Right kidney (tissue), 1 donor: ENCODE results near the gene USP46.

Source experiments
- DNase-seq: peaks from one replicate; pipeline ENCODE4 v3.0.0-alpha.2; 2016

Gene USP46

GRCh38 chr4:52657618-52658501, 1.2 kb downstream of the USP46 start:
- DNase-seq: peak; percentile 67

- DNase-seq: no peak
Measured at GRCh38 chr4:52657292-52657617, 1.8 kb downstream of the USP46 start.

GRCh38 chr4:52655506-52655905, 3.6 kb downstream of the USP46 start:
- no peak for DNase-seq

- no peak for DNase-seq
Measured at GRCh38 chr4:52651996-52652672, 7.0 kb downstream of the USP46 start.

- DNase-seq: no peak
Measured at GRCh38 chr4:52648836-52649235, 10.3 kb downstream of the USP46 start.

GRCh38 chr4:52646741-52647140, 12.4 kb downstream of the USP46 start:
- no peak for DNase-seq

- DNase-seq: no peak
Measured at GRCh38 chr4:52646096-52646495, 13.0 kb downstream of the USP46 start.

GRCh38 chr4:52645300-52645699, 13.8 kb downstream of the USP46 start:
- DNase-seq: no peak

- DNase-seq: no peak
Measured at GRCh38 chr4:52643785-52644244, 15.3 kb downstream of the USP46 start.

GRCh38 chr4:52643190-52643589, 15.9 kb downstream of the USP46 start:
- no peak for DNase-seq

- DNase-seq: no peak
Measured at GRCh38 chr4:52641854-52642563, 17.1 kb downstream of the USP46 start.

- no peak for DNase-seq
Measured at GRCh38 chr4:52640808-52641565, 18.1 kb downstream of the USP46 start.

GRCh38 chr4:52638717-52639116, 20.4 kb downstream of the USP46 start:
- no peak for DNase-seq

GRCh38 chr4:52637116-52637515, 22.0 kb downstream of the USP46 start:
- no peak for DNase-seq

- no peak for DNase-seq
Measured at GRCh38 chr4:52635560-52635959, 23.5 kb downstream of the USP46 start.

- no peak for DNase-seq
Measured at GRCh38 chr4:52635130-52635529, 24.0 kb downstream of the USP46 start.

GRCh38 chr4:52633846-52634245, 25.3 kb downstream of the USP46 start:
- no peak for DNase-seq

GRCh38 chr4:52628974-52629373, 30.1 kb downstream of the USP46 start:
- no peak for DNase-seq

- no peak for DNase-seq
Measured at GRCh38 chr4:52628543-52628942, 30.6 kb downstream of the USP46 start.

GRCh38 chr4:52627876-52628275, 31.2 kb downstream of the USP46 start:
- DNase-seq: no peak

- DNase-seq: no peak
Measured at GRCh38 chr4:52625216-52625615, 33.9 kb downstream of the USP46 start.

GRCh38 chr4:52622564-52622963, 36.5 kb downstream of the USP46 start:
- DNase-seq: no peak
